Measurements from ENCODE around the gene GREB1L.

DNA sequence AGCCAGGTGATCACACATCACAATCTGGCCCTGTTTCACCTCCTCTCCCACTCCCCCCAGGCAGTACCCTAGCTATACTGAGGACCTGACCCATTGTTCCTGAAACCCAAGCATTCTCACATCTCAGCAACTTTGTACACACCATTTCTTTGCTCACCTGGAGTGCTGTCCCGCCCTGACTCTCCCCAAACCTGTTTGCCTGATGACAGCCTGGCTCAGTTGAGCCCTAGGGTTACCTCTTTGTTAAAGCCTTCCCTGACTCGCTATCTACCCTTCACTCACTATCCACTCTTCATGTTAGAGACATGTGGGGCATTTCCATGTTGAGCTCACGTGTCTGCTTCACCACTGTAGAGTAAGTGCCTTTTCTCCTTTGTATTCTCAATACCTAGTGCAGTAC lies 49.1 kb downstream of the GREB1L start:
- TF ChIP-seq EZH2 (IDR thresholded peaks at IDR 0.05; ENCODE audit: insufficient read depth, poor library complexity, severe bottlenecking): no peak
- TF ChIP-seq EZH2phosphoT487 (IDR thresholded peaks at IDR 0.05; ENCODE audit: insufficient read depth, low read depth): no peak

Measured in GM23248 (cell line).